Thoracic aorta (tissue), 2 donors: ENCODE data around the gene CRABP2. TPM values are rescaled to one million over a fixed set of nuclear protein-coding genes. Genes with fewer than 3 reads are reported as not detected.
A peak's percentile ranks its signal among the peaks of the same experiment; 100 is the strongest.

Source experiments
- ATAC-seq: fragments of 150-250 bp; one replicate; pipeline ENCODE4 v1.8.0; 2017; ENCODE audit warnings: low read depth; ENCODE audit not compliant: insufficient number of reproducible peaks, low FRiP score
- DNase-seq: peaks from one replicate; pipeline ENCODE4 v3.0.0-alpha.2; 2020; ENCODE audit warnings: low spot score
- H3K27ac ChIP-seq, 2 donors: fragments of 200-600 bp; sonication (generic); 1 replicate in 1 of 2; 2 replicates in 1 of 2; pipeline ENCODE4 v1.5.1; 2016; ENCODE audit warnings: mild to moderate bottlenecking in 2 of 2, moderate library complexity in 2 of 2
- H3K27me3 ChIP-seq: fragments of 200-600 bp; sonication (generic); replicated peaks from 2 replicates; pipeline ENCODE4 v1.6.0; 2016; ENCODE audit warnings: mild to moderate bottlenecking; ENCODE audit not compliant: insufficient read depth
- H3K36me3 ChIP-seq: fragments of 200-600 bp; sonication (generic); one replicate; pipeline ENCODE4 v1.5.1; 2016
- H3K4me1 ChIP-seq, 2 donors: fragments of 200-600 bp; sonication (generic); 1 replicate in 1 of 2; 2 replicates in 1 of 2; pipeline versions ENCODE4 v1.5.1 to v1.6.0; 2016; ENCODE audit warnings: low read depth in 2 of 2, mild to moderate bottlenecking in 1 of 2; ENCODE audit not compliant: control insufficient read depth in 1 of 2
- H3K4me3 ChIP-seq: fragments of 200-600 bp; sonication (generic); 2 replicates; pipeline ENCODE4 v1.5.1; 2016; ENCODE audit warnings: mild to moderate bottlenecking
- H3K9me3 ChIP-seq: fragments of 200-600 bp; sonication (generic); 2 replicates; pipeline ENCODE4 v1.5.1; 2016
- CTCF ChIP-seq: fragments of 200-600 bp; sonication (generic); IDR thresholded peaks from one replicate; pipeline ENCODE4 v1.5.1; 2019; ENCODE audit warnings: antibody characterized with exemption
- total RNA-seq, 2 donors: library from RNA; depleted of rRNA; stranded (reverse); fragments of >200 nt; gene quantifications; one replicate each; pipeline versions ENCODE4 v1.1.0 to v1.2.3, GENCODE V29; 2016

Gene CRABP2
- total RNA-seq, 2 donors from 2014 or later = 1.3 to 7.0 TPM

GRCh38 chr1:156676114-156676819 lies 29.1 kb downstream of the CRABP2 start:
- peak overlapping the region; percentile 78 for H3K4me3 ChIP-seq
- ATAC-seq (no peak), DNase-seq (no peak)
- H3K9me3 ChIP-seq = no peaks in the 10 kb centered on the region
- H3K4me1 ChIP-seq = peaks cover 12 to 39% of the 10 kb centered on the region in 2 donors
- peaks cover 4% of the 10 kb centered on the region for H3K36me3 ChIP-seq
- H3K27me3 ChIP-seq = no peaks in the 10 kb centered on the region
- H3K27ac ChIP-seq = peak overlapping the region; percentile 39 to 73
- TF ChIP-seq CTCF = no peak

DNA sequence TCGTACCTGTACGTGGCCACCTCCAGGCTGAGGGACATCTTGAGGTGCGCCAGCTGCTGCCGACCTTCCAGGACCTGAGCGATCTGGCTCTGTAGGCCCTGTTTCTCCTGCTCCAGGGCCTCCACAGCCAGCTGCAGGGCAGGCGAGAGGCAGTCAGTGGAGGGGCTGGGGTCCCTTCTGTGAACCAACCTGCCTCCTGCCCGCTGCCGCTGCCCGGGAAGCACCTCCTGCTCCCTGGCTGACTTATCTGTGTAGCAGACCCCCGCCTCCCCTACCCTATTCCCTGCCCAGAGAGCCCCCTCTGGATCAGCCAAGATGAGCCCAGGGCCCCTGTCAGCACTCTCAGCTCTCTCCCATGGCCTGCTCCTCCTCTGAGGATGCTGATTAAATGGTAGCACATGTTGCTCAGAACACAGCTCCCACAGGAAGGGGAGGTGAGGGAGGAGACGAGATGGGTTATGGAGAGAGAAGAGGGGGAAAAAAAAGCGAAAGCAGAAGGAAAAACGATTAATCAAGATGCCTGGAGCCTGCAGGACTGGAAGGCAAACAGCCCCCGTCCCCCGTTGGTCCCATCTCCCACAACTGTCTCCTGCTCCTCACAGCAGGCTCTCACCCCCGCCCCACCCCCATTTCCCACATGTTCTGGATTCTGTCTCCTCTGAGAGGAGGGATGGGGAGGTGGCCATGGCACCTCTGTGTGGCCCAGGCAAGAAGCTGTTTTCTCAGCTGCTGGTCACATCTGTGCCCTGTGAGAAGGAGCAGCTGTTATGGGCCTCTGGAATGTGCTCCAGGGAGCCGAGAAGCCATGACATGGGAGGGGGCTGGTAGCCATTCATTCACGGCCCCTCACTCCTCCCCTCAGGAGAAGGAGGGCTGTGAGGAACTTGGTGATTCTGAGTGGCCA lies 29.9 kb downstream of the CRABP2 start:
- Histone ChIP-seq H3K36me3 (peaks cover 4% of the 10 kb centered on the region), H3K27me3 (no peaks in the 10 kb centered on the region), H3K4me1 (peaks cover 12 to 39% of the 10 kb centered on the region in 2 donors), H3K27ac (peak overlapping the region; percentile 39 to 73), H3K9me3 (no peaks in the 10 kb centered on the region), H3K4me3 (peak overlapping the region; percentile 78)
- ATAC-seq (no peak), DNase-seq (no peak)
- TF ChIP-seq CTCF = no peak

DNA sequence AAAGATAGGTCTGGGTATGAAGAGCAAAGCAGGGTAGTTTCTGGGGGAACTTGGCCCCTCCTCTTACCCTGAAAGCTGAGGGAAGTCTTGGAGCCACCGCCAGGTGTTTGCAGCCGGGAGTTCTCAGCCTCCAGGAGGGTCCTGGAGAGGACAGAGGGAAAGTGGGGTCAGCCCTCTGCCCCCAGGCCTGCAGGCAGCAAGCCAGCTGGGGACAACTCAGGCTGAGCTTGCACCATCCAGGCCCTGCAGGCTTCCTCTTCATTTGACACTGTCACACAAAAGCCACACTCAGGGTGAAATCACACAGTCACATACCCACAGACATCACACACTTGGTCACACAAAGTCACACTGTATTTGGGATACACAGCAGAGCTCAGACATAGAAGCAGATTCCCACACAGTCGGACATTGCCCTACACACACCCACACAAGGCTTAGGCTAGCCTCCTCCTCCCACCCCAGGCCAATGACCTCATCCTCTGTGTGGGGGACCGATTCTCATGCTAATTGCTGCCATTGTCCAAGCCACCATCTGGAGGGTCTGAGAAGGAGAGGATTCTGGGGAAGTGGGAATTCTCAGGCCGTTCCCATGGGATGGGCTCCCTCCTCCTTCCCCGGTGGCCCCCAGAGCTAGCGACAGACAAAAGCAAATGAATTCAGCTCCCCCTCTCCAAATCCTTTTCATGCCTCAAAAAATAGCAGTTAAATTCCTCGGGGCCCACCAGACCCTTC lies 31.8 kb downstream of the CRABP2 start:
- Histone ChIP-seq H3K4me3 (no peak overlapping the region), H3K36me3 (peaks cover 4% of the 10 kb centered on the region), H3K27ac (no peak overlapping the region), H3K9me3 (no peaks in the 10 kb centered on the region), H3K27me3 (no peaks in the 10 kb centered on the region), H3K4me1 (peaks cover 12 to 39% of the 10 kb centered on the region in 2 donors)
- ATAC-seq (no peak), DNase-seq (no peak)
- TF ChIP-seq CTCF = no peak

GRCh38 chr1:156671804-156672203 lies 33.6 kb downstream of the CRABP2 start:
- peaks cover 6 to 44% of the 10 kb centered on the region in 2 donors for H3K4me1 ChIP-seq

More at GRCh38 chr1:156671804-156672203, 33.6 kb downstream of the CRABP2 start:
- no peak for DNase-seq
- Histone ChIP-seq H3K27me3 (no peaks in the 10 kb centered on the region), H3K36me3 (peaks cover 4% of the 10 kb centered on the region), H3K9me3 (no peaks in the 10 kb centered on the region), H3K4me3 (no peak overlapping the region), H3K27ac (no peak overlapping the region)
- ATAC-seq = no peak
- TF ChIP-seq CTCF = no peak
